Right lung (tissue), 10 donors: ENCODE data around the gene EXD1. TPM values are rescaled to one million over a fixed set of nuclear protein-coding genes. Genes with fewer than 3 reads are reported as not detected.
A peak's percentile ranks its signal among the peaks of the same experiment; 100 is the strongest.
"Not testable (repeated sequence)": the region's sequence is repeated elsewhere in the genome, so short reads cannot be mapped to it uniquely, and the experiment has no call there.

Experiments used
- DNase-seq, 2 donors: peaks; one replicate each; pipeline ENCODE4 v3.0.0-alpha.2; 2013
- long read RNA-seq, 8 donors: transcript quantifications; one replicate each; lab custom pipeline, GENCODE V29; 2026
- polyA plus RNA-seq, 5 donors: library from polyadenylated mRNA; unstranded; fragments of 120-200 nt; gene quantifications; one replicate each; pipeline versions ENCODE4 v1.2.1 to v1.2.3, GENCODE V29; 2013; ENCODE audit warnings: inconsistent platforms in 1 of 5, low replicate concordance in 1 of 5; ENCODE audit not compliant: insufficient read length in 5 of 5, insufficient read depth in 1 of 5

Gene EXD1
- under 1 TPM in 1 of 5 donors, not detected in 4; 0.07 TPM for polyA plus RNA-seq
- long read RNA-seq, donor 1, partial matches to known transcripts, result 0 of 7 reads
- long read RNA-seq, donor 1, other reads (novel, unspliced or antisense), result 7 of 7 reads
- long read RNA-seq, donor 2, result 0 reads
- long read RNA-seq, donor 3, partial matches to known transcripts, result 0 of 13 reads
- long read RNA-seq, donor 3, other reads (novel, unspliced or antisense), result 13 of 13 reads
- long read RNA-seq, donor 4, partial matches to known transcripts, result 5 of 14 reads
- long read RNA-seq, donor 4, other reads (novel, unspliced or antisense), result 9 of 14 reads
- long read RNA-seq, donor 5, result 0 reads
- long read RNA-seq, donor 6, partial matches to known transcripts, result 0 of 22 reads
- long read RNA-seq, donor 6, other reads (novel, unspliced or antisense), result 22 of 22 reads
- long read RNA-seq, donor 7, partial matches to known transcripts, result 97 of 97 reads
- long read RNA-seq, donor 7, other reads (novel, unspliced or antisense), result 0 of 97 reads
- long read RNA-seq, donor 8, result 0 reads

GRCh38 chr15:41230650-41231421 lies at the start of gene EXD1, which contains the start of gene CHP1:
TSS of gene EXD1 (minus strand) at chr15:41230757. CDS start at chr15:41226575, 4,182 bp downstream.
TSS of gene CHP1 (plus strand) at chr15:41231268. CDS start at chr15:41231383, 115 bp downstream.
- DNase-seq, result peak; percentile 96 to 98

- DNase-seq, result no peak
These were observed 49.2 kb upstream of the EXD1 start for GRCh38 chr15:41279535-41280283.

- DNase-seq, result no peak
These were observed 47.8 kb upstream of the EXD1 start for GRCh38 chr15:41278319-41278718.

GRCh38 chr15:41276831-41277230 lies 46.3 kb upstream of the EXD1 start:
- DNase-seq, result no peak

- DNase-seq, result no peak
These were observed 39.3 kb upstream of the EXD1 start for GRCh38 chr15:41269887-41270286.

- DNase-seq, result no peak
These were observed 33.4 kb upstream of the EXD1 start for GRCh38 chr15:41263891-41264351.

- DNase-seq, result no peak
These were observed 32.0 kb upstream of the EXD1 start for GRCh38 chr15:41262571-41262970.

- DNase-seq, result not testable (repeated sequence)
These were observed 30.4 kb upstream of the EXD1 start for GRCh38 chr15:41260924-41261323.

GRCh38 chr15:41259546-41260189 lies 29.1 kb upstream of the EXD1 start:
- no peak for DNase-seq

GRCh38 chr15:41258750-41259471 lies 28.4 kb upstream of the EXD1 start:
- no peak for DNase-seq

GRCh38 chr15:41256577-41257038 lies 26.1 kb upstream of the EXD1 start:
- DNase-seq, result no peak

GRCh38 chr15:41256103-41256502 lies 25.5 kb upstream of the EXD1 start:
- DNase-seq, result no peak

- no peak for DNase-seq
These were observed 24.0 kb upstream of the EXD1 start for GRCh38 chr15:41254560-41254959.

GRCh38 chr15:41251411-41251810 lies 20.9 kb upstream of the EXD1 start:
- no peak for DNase-seq

- not testable (repeated sequence) for DNase-seq
These were observed 20.2 kb upstream of the EXD1 start for GRCh38 chr15:41250745-41251144.

- peak in 1 of 2 donors; percentile 52 for DNase-seq
These were observed 10.8 kb upstream of the EXD1 start for GRCh38 chr15:41241221-41241964.

- no peak for DNase-seq
These were observed 7.5 kb upstream of the EXD1 start for GRCh38 chr15:41238100-41238499.

GRCh38 chr15:41235929-41236328 lies 5.4 kb upstream of the EXD1 start:
- DNase-seq, result no peak

- not testable (repeated sequence) for DNase-seq
These were observed 4.7 kb upstream of the EXD1 start for GRCh38 chr15:41235228-41235627.
